Measurements from ENCODE around the gene BANF2.

Gene BANF2

DNA sequence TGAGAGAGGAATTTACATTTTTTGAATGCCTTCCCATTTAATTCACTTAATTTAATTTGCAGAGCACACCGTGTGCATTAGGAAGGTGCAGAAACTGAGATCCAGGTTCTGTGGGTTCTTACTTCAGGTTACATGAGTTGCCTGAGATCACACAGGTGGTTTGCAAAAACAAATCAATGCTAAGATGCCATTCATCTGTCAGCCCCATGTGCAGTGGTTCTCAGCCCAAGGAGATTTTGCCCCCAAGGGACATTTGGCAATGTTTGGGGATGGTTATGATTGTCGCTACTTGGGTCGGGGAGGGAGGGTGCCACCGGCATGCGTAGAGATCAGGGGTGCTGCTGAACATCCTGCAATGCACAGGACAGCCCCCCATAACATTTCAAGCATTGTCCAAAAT is 34.6 kb downstream of the BANF2 start:
- DNase-seq (ENCODE audit: low read depth in 2 of 2): no peak

DNA sequence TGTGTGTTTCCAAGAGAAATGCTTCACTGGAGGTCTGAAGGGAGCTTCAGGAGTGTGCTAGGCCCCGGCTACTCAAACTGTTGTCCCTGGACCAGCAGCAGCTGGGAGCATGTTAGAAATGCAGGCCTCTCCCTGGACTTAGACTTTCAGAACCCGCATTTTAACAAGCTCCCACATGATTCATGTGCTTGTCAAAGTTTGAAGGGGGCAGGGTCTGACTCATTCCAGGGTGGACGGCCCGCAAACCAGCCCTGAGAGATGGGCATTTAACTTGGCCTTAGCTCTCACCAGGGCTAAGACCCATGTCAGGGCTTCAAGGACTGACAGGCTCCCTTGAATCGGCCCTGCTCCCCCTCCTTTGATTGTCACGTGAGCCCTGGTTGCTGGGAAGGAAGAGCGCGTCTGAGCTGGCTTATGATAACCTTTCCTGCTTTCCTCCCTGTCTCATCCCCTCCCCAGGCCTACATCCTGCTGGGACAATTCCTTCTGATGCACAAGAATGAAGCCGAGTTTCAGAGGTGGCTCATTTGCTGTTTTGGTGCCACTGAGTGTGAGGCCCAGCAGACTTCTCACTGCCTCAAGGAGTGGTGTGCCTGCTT is 35.5 kb downstream of the BANF2 start:
- no peak for DNase-seq (ENCODE audit: low read depth in 2 of 2)

DNA sequence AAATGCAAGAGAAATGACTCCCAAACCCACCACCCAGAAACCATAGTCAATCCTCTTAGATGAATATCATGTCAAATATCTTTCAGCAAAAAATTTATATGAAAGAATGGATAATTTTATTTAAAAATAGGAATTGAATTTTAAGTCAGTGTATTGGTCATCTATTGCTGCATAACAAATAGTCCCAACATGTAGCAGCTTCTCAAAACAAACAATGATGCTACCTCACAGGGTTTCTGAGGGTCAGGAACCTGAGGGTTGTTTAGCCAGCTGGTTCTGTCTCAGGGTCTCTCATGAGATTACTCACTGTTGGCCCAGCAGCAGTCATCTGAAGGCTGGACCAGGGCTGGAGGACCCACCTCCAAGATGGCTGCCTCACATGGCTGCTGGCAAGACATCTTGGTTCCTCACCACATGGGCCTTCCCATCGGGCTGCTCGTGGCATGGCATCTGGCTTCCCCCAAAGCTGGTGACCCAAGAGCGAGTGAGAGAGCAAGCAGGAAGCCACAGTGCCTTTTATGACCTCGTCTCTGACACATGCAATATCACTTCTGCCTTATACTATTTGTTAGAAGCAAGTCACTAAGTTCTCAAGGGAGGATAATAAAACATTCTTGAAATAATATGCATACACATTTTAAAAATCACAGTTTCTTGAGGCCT is 36.3 kb downstream of the BANF2 start:
- no peak for DNase-seq (ENCODE audit: low read depth in 2 of 2)

DNA sequence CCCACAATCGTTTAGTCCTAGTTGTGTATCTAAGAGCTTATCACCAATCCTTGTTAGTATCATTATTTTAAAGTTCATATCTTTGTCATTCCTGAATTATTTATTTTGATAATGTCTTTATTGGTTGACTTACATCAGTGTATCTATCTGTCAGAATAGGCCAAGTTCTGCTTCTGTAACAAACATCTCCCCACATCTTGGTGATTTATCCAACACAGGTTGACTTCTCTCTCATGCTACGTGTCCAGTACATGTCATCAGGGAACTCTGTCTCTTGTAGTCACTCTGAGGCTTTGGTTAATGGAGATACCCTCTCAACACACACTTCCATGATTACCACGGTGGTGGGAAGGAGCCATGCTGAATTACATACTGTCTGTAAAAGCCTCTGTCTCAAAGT is 38.4 kb downstream of the BANF2 start:
- DNase-seq (ENCODE audit: low read depth in 2 of 2): no peak

DNA sequence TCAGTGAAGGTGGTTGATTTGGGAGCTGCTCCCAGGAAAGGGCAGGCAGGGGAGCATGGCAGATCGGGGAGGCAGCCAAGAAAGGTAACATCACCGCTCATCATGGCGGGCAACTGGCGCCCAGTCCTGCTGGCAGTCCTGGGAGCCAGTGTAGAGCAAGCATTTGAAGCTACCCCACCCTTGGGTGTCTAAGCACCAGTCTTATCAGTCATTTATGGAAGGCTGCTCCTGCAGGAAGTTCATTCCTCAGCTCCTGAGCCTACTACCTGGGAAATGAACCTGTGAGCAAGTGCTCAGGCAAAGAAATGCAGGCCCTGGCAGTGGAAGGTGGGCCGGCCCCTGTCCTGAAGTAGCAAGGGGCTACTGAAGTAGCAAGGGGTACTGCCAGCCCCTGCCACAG is 41.5 kb downstream of the BANF2 start:
- no peak for DNase-seq (ENCODE audit: low read depth in 2 of 2)

DNA sequence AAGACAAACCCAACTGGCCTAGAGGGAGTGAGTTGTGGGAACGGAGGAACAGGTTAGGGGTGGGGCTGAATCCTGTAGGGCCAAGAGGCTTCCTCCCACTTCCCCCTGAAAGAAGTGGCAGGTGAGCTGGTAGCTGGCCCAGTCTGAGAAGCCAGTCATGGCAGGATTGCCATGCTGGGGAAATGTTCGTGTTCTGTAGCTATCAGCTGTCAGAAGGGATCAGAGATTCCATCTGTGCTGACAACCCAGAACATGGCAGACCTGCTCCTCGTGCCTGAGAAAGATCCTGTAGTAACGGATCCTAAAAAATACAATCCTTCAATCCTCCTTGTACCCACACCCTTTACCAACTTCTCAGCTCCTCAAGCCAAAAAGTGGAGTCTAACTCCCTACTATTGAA is 43.0 kb downstream of the BANF2 start:
- DNase-seq (ENCODE audit: low read depth in 2 of 2): no peak

DNA sequence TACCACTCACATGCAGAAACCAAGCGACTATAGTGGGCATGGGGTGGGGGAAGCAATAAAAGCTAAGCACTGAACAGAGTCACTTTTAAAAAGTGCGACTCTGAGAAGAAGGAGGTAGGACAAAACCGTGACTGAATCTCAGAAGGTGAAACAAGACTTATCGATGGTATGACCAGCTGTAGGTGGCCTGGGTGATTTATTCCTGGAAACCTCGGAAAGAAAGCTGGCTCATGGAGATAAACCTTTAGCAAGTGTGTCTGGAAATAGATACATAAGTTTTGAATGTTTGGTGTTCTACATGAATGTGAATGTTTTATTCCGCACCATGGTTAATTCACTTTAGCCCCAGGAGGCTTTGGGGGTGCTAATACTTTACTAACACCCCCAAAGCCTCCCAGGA is 43.9 kb downstream of the BANF2 start:
- DNase-seq (ENCODE audit: low read depth in 2 of 2): no peak

DNA sequence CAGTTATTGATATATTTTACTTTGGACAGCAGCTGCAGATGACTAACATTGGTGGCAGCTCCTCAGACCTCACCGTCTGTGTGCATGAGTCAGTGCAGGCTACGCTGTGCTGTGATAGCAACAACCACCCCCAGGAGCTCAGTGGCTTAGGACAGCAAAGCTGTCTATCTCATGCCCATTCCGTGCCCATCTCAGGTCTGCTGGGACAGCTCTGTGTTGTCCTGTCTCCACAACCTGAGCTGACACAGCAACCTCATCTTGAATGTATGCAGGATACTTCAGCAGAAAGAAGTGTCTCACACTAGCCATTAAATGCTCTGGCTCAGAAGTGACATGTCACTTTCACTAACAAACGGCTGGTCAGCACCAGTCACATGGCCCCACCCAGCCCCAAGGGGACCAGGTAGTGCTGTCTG is 47.7 kb downstream of the BANF2 start:
- DNase-seq (ENCODE audit: low read depth in 2 of 2): no peak

DNA sequence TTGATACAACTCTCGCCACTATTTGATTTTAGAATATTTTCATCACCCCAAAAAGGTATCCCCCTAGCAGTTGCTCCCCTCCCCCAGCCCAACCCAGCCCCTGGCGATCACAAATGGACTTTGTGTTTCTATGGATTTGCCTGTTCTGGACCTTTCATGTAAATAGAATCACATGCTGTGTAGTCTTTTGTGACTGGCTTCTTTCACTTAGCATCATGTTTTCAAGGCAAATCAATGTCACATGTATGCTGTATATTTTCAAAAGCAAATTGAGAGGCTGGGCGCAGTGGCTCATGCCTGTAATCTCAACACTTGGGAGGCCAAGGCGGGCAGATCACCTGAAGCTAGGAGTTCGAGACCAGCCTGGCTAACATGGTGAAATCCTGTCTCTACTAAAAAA is 48.5 kb downstream of the BANF2 start:
- DNase-seq (ENCODE audit: low read depth in 2 of 2): no peak

DNA sequence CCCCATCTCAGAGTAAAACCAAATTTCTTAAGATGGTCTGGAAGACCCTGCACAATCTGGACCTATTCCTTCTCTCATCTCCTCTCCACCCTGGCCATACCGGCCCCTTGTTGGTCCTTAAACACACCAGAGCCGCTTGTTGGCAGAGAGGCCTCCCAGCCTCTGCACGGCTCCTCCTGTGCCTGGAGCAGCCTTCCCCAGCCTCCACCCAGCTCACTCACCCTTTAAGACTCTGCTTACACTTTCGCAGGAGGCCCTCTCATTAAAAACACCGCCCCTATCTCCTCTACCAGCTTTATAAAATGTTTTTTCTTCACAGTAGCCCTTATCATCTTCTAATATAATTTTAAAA is 49.8 kb downstream of the BANF2 start:
- DNase-seq (ENCODE audit: low read depth in 2 of 2): no peak

DNA sequence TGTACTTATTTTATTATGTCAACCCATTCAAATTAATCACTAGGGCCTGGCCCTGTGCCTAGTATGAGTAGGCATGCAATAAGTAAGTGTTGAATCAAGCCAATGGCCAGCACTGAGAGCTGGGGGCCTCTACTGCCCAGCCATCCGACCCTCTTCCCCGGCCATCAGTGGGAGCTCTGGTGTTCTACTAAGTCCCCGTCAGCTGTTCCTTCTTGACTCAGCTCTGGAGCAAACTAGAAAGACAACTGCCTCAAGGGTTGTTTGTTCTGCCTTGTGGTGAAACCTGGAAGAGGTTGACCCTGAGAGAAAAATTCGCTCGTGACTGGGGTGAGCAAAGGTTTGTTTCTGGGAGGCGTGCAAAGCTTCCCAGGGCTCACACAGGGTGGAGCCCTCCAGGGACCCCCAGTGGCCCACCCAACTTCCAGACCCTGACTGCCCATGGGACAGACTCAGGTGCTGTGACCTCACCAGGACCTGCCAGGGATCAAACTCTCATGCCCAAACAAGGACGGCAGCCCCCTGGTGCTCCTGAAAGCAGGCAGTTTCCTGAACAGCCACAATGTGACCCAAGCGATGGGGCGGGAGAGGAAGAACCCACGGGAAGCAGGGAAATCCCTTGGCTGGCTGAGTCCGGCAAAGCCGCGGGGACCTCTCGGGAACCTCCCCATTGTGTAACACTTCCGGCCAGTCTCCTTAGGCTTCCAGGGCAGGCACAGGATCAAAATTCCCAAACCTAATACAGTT is 50.4 kb downstream of the BANF2 start:
- DNase-seq (ENCODE audit: low read depth in 2 of 2): no peak

DNA sequence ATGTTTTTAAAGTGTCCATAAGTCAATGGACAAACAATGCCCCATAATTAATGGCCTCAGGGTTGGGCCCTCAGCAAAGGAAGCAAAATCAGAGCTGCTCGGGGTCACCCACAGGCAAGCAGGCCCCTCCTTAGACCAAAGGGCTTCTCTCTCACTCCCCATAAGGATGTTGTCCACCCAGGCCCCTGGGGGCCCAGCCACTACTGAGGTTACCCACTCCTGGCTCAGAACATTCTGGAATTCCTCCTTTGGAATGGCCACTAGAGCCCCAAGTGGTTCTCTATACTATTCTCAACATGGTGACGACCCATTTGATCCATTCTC is 50.9 kb downstream of the BANF2 start:
- no peak for DNase-seq (ENCODE audit: low read depth in 2 of 2)

DNA sequence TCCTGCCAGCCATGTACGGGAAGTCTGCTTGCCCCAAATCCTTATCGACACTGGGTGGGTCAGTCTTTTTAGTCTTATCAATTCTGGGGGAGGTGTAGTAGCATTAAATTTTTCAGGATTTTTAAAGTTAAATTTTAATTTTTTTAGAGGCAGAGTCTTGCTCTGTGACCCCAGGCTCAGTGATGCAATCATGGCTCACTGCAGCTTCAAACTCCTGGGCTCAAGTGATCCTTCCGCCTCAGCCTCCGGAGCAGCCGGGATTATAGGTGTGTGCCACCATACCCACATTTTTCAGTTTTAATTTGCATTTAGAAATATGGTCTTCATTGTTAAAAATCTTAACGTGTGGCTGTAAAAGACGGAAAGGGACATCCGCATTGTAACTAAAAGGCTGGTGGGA is 51.9 kb downstream of the BANF2 start:
- DNase-seq (ENCODE audit: low read depth in 2 of 2): no peak

DNA sequence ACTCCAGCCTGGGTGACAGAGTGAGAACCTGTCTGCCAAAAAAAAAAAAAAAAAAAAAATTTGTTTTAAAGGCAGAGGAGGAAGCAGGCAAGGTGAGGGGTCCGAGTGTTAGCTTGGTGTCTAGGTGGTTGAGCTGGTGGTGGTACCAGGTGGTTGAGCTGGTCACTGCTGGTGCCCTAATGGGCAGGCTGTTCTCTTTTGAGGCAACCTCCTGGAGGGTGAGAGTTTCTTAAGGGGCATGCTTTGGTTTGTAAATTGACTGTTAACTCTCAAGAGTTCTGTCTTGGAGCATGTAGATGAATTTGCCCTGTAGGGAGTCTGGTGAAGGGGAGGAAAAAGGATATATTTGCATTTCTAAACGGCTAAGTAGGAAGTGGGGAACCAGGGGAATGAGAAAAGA is 52.7 kb downstream of the BANF2 start:
- DNase-seq (ENCODE audit: low read depth in 2 of 2): no peak

DNA sequence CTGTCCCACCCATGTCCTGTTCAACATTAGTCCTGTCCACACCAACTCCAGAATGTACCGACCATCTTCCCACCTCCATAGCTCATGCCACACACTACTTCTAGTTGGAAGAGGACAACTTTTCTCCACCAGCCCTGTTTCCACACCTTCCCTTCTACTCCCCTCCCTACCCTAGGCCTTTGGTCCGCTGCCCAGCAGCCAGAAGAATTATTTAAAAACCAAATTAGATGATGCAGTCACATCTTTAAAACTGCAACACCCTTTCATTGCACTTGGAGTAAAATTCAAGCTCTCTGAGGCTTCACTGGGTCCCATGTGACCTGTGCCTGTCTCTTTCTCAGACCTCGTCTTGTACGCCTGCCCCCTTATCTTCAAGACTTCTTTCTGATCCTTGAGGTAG is 53.8 kb downstream of the BANF2 start:
- DNase-seq (ENCODE audit: low read depth in 2 of 2): no peak

DNA sequence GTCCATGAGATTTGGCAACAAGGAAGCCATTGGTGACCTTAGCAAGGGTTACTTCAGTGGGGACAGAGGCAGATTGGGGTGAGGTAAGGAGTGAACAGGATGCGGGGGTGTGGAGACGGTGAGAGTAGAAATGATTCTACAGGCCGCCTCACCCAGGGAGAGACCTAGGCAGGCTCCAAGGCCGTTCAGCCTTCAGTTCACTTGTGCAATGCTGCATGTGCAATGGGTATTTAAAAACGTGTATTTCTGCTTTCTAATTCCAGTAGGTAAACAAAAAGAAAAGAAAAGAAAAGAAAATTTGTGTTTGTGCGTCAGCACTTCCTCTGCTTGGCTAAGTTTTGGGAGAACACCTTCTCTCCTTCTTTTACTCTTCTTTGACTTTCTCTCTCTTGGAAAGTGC is 56.8 kb downstream of the BANF2 start:
- DNase-seq (ENCODE audit: low read depth in 2 of 2): no peak

DNA sequence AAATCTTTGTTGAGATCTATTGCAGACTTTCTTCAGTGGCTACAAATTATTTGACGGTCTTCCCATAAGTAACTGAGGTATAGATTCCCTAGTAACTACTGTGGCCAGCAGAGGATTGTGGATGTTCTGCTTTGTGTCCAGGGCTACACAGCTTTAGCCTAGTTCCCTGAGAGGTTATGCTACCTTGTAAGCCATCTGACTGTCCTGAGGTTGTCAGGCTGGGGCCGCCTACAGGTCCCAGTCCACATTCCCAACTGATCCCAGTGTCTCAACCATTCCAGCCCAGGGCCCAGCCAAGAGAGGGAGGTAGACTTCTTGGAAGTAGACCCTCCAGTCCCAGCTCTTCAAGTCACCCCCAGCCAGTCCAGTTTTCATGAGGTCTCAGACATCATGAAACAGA is 57.7 kb downstream of the BANF2 start:
- DNase-seq (ENCODE audit: low read depth in 2 of 2): no peak

DNA sequence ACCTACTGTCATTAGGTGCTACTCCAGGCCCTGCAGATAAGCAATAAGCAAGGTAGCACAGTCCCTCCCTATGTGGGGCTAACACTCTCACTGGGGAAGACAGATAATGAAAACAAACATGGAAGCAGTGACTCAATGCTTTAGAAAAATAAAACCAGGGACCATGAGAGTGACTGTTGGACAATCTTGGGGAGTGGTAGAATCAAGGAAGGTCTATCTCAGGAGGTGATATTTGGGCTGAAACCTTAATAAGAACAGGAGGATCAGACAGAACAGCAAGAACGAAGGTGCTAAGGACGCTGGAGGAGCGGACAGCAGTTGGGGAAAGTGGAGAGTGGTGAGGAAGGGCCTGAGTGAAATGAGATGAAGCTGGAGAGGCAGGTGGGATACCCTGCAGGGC is 58.2 kb downstream of the BANF2 start:
- no peak for DNase-seq (ENCODE audit: low read depth in 2 of 2)

DNA sequence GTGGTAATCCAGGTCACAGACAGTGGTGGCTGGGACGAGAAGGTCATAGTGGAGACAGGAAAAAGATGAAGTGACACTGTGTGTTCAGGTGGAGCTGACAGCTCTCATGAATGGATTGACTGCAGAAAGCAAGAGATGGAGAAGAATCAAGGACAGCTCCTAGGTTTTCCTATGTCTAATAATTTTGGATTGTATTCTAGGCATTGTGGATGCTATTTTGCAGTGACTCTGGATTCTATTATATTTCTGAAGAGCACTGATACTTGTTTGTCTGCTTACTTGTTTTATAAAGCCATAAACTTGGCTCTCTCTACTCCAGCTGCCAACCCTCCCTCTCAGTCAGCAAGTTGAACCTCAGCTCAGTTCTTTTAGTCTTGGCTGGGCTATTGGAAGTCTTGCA is 58.7 kb downstream of the BANF2 start:
- no peak for DNase-seq (ENCODE audit: low read depth in 2 of 2)

DNA sequence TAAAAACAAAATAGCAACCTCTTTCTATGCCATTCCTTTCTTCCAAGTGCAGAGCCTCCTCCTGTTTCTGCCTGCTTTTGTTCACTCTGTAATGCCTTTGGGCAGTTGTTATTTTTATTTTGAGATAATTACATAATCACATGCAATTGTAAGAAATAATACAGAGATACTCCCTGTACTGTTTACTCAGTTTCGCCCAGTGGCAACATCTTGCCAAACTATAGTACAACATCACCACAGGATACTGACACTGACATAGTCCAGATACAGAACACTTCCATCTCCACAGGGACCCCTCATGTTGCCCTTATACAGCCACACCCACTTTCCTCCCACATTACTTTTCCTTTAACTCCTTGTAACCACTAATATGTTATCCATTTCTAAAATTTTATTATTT is 59.7 kb downstream of the BANF2 start:
- DNase-seq (ENCODE audit: low read depth in 2 of 2): no peak

DNA sequence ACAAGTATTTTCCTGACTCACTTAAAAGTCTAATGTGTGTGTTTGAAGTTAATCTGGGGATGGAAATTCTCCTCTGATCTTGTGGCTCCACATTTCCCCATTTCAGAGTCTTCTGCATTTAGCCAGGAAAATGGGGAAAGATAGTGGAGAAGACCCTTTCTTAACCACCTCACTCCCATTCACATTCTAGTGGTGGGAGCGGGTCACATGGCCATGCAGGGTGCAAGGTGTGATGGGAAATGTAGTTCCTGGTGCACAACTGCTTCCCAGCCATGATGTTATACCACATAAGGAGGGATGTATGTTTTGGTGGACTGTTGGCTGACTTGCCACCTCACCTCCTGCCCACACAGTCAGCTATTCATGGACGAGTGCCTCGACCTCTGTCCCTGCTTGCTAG is 61.8 kb downstream of the BANF2 start:
- no peak for DNase-seq (ENCODE audit: low read depth in 2 of 2)

DNA sequence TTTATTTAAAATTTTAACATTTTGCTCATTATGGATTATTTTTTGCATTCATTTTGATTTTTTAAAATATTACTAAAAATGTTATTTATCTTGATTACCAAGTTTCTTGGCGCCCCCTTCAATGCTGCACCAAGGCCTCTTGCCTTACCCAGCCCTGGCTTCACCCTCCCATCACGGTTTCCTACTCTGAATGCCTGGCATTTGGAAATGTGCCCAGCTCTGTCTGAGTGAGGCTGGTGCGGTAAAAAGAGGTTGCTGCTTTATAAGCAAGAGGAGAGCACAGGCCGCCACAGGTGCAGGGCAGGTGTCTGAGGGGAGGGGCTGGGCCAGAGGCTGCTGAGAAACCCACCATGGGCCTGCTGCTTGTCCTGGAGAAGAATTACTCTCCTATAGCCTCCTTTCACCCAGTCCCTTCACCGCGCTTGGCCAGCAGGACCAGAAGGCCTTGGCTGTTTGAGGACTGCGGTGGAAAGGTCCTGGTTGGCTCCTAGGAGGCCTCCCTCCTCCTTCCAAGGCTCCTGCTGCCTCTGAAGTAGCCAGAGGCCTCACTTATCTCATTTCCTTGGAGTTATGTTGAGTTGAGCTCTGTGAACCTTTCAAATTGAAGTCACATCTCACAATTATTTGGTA is 62.6 kb downstream of the BANF2 start:
- no peak for DNase-seq (ENCODE audit: low read depth in 2 of 2)

DNA sequence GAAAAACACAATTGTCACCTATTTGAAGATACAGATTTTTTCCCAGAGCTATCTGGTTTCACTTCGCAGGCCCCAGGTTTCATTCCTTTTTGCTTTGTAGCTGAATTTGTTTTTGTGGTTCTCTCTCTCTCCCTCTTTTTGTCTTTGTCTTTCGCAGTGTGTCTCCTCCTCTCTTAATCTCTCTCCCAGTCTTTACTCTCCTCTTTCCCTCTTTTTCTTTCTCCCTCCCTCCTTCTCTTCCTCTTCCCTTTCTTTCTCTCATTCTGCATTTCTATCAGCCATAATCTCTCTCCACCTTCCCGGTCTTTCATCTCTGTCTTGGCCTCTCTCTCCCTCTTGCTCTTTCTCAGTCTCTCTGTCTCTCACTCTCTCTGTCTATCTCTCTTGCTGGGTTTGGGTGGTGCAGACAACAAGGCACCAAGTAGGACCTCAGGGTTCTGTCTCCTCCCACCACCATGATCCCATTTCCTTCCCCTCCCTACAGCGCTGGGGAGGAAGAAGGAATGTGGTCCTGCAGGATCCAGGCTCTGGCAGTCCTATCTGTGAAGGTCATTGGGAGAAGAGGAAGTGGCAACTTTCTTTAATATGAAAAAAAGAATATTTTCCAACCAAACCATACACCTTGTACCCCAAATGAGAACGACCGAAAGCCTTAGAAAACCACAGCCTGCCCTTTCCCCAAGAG is 63.2 kb downstream of the BANF2 start:
- no peak for DNase-seq (ENCODE audit: low read depth in 2 of 2)

Data from stimulated activated CD4-positive, alpha-beta T cell treated with anti-CD3 and anti-CD28 coated beads, Interleukin-1b, Interleukin-23, amount 100 ng/mL, for 4 hours (primary cell).